GM21529 (cell line): Measurements from ENCODE around the gene GRB2.
"Not testable (repeated sequence)": the region's sequence is repeated elsewhere in the genome, so short reads cannot be mapped to it uniquely, and the experiment has no call there.

Experiments used
- ATAC-seq: cut with Tn5 transposase; IDR thresholded peaks from one replicate; pipeline ENCODE4 v1.9.1; 2021; ENCODE audit not compliant: unreplicated experiment

GRB2 gene

GRCh38 chr17:75388476-75389030, 16.9 kb downstream of the GRB2 start:
- no peak for ATAC-seq

- no peak for ATAC-seq
These were observed 17.7 kb downstream of the GRB2 start for GRCh38 chr17:75387771-75388170.

- no peak for ATAC-seq
These were observed 19.0 kb downstream of the GRB2 start for GRCh38 chr17:75386430-75386829.

GRCh38 chr17:75384751-75385150, 20.7 kb downstream of the GRB2 start:
- ATAC-seq, result no peak

GRCh38 chr17:75383842-75384195, 21.7 kb downstream of the GRB2 start:
- ATAC-seq, result no peak

- ATAC-seq, result no peak
These were observed 24.7 kb downstream of the GRB2 start for GRCh38 chr17:75380750-75381149.

- no peak for ATAC-seq
These were observed 25.2 kb downstream of the GRB2 start for GRCh38 chr17:75380315-75380714.

GRCh38 chr17:75379426-75379825, 26.1 kb downstream of the GRB2 start:
- not testable (repeated sequence) for ATAC-seq

GRCh38 chr17:75373280-75373679, 32.2 kb downstream of the GRB2 start:
- ATAC-seq, result no peak

GRCh38 chr17:75371981-75372380, 33.5 kb downstream of the GRB2 start:
- no peak for ATAC-seq

- no peak for ATAC-seq
These were observed 34.1 kb downstream of the GRB2 start for GRCh38 chr17:75371339-75371738.

- ATAC-seq, result no peak
These were observed 35.1 kb downstream of the GRB2 start for GRCh38 chr17:75370286-75370915.

GRCh38 chr17:75367838-75368789, 37.4 kb downstream of the GRB2 start:
- not testable (repeated sequence) for ATAC-seq

- ATAC-seq, result no peak
These were observed 38.2 kb downstream of the GRB2 start for GRCh38 chr17:75367312-75367711.

- ATAC-seq, result no peak
These were observed 39.0 kb downstream of the GRB2 start for GRCh38 chr17:75366432-75366831.

- no peak for ATAC-seq
These were observed 39.6 kb downstream of the GRB2 start for GRCh38 chr17:75365931-75366275.

- ATAC-seq, result no peak
These were observed 40.2 kb downstream of the GRB2 start for GRCh38 chr17:75365009-75365930.

GRCh38 chr17:75364078-75364477, 41.4 kb downstream of the GRB2 start:
- no peak for ATAC-seq

GRCh38 chr17:75361996-75362395, 43.5 kb downstream of the GRB2 start:
- ATAC-seq, result no peak

- ATAC-seq, result no peak
These were observed 44.1 kb downstream of the GRB2 start for GRCh38 chr17:75361344-75361743.
